Cardiac muscle cell (in vitro differentiated cells and primary cell): ENCODE measurements around the gene MGAT3. TPM values are rescaled to one million over a fixed set of nuclear protein-coding genes. Genes with fewer than 3 reads are reported as not detected.

Experiments
- DNase-seq, 2 donors: peaks; one replicate each; pipeline versions ENCODE4 v3.0.0 to v3.0.0-alpha.2; 2010 to 2017; ENCODE audit warnings: low read depth in 1 of 2, low spot score in 1 of 2
- H3K27ac ChIP-seq: fragments of 200-600 bp; sonication (generic); 2 replicates; pipeline ENCODE4 v1.5.1; 2016
- H3K27me3 ChIP-seq: fragments of 200-600 bp; sonication (generic); 2 replicates; pipeline ENCODE4 v1.6.0; 2016; ENCODE audit warnings: control low read depth
- H3K36me3 ChIP-seq: fragments of 200-600 bp; sonication (generic); 2 replicates; pipeline ENCODE4 v1.5.1; 2016; ENCODE audit warnings: control low read depth
- H3K4me1 ChIP-seq: fragments of 200-600 bp; sonication (generic); 2 replicates; pipeline ENCODE4 v1.8.1; 2017; ENCODE audit warnings: low read depth, mild to moderate bottlenecking, mixed run types
- H3K4me3 ChIP-seq: fragments of 200-600 bp; sonication (generic); 2 replicates; pipeline ENCODE4 v1.5.1; 2016; ENCODE audit warnings: mild to moderate bottlenecking
- H3K9me3 ChIP-seq: fragments of 200-600 bp; sonication (generic); 2 replicates; pipeline ENCODE4 v1.5.1; 2017; ENCODE audit warnings: low read depth, mild to moderate bottlenecking, control low read depth
- CTCF ChIP-seq: IDR thresholded peaks from 2 replicates; pipeline ENCODE4 v1.5.1; 2012; ENCODE audit warnings: low read depth, mild to moderate bottlenecking, low read length
- polyA plus RNA-seq: library from polyadenylated mRNA; unstranded; fragments of >200 nt; fragmentation: Nextera tagmentation; extraction: Ambion mirVana; gene quantifications from 2 replicates; pipeline ENCODE4 v1.2.1, GENCODE V29; 2016
- total RNA-seq: library from RNA; depleted of rRNA; stranded (reverse); fragments of >200 nt; gene quantifications from 2 replicates; pipeline ENCODE4 v1.2.3, GENCODE V29; 2016

Gene MGAT3
- total and polyA plus RNA-seq, 2 experiments from 2014 or later = 9.9 to 38.0 TPM

GRCh38 chr22:39419096-39419495 lies 37.7 kb upstream of the MGAT3 start:
- Histone ChIP-seq H3K27me3 (no peaks in the 10 kb centered on the region), H3K27ac (no peak overlapping the region), H3K4me3 (no peak overlapping the region), H3K9me3 (no peaks in the 10 kb centered on the region), H3K4me1 (no peaks in the 10 kb centered on the region), H3K36me3 (peaks cover 34% of the 10 kb centered on the region)
- DNase-seq = no peak
- no peak for TF ChIP-seq CTCF

DNA sequence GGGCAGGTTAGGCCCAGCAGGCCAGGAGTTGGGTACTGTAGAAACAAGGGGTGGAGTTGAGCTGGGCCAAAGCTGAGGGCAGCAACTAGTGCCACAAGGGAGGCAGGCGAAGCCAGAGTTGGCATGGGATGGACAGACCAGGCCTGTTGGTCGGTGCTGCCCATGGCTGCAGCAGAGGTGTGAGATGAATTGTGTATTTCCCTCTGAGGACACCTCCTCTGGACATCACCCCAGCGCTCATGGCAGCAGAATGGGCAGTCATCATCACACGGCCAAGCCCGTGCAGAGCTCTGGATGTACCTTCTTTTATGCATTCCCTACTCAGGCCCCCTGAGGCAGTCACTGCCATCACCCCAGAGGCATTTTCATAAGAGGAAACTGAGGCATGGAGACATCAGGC lies 36.9 kb upstream of the MGAT3 start:
- Histone ChIP-seq H3K9me3 (no peaks in the 10 kb centered on the region), H3K4me3 (no peak overlapping the region), H3K27ac (no peak overlapping the region), H3K36me3 (peaks cover 35% of the 10 kb centered on the region), H3K4me1 (no peaks in the 10 kb centered on the region), H3K27me3 (no peaks in the 10 kb centered on the region)
- no peak for DNase-seq
- no peak for TF ChIP-seq CTCF

- Histone ChIP-seq H3K27me3 (no peaks in the 10 kb centered on the region), H3K36me3 (peaks cover 34% of the 10 kb centered on the region), H3K27ac (no peak overlapping the region), H3K4me3 (no peak overlapping the region), H3K4me1 (no peaks in the 10 kb centered on the region), H3K9me3 (no peaks in the 10 kb centered on the region)
- no peak for DNase-seq
- TF ChIP-seq CTCF = no peak
These were observed 35.1 kb upstream of the MGAT3 start for GRCh38 chr22:39421691-39422090.

GRCh38 chr22:39422101-39422500 lies 34.7 kb upstream of the MGAT3 start:
- no peaks in the 10 kb centered on the region for H3K9me3 ChIP-seq
- H3K27me3 ChIP-seq = no peaks in the 10 kb centered on the region
- no peak for DNase-seq
- no peak overlapping the region for H3K27ac ChIP-seq
- TF ChIP-seq CTCF = no peak
- no peak overlapping the region for H3K4me3 ChIP-seq
- H3K36me3 ChIP-seq = peaks cover 34% of the 10 kb centered on the region
- no peaks in the 10 kb centered on the region for H3K4me1 ChIP-seq

- no peak overlapping the region for H3K27ac ChIP-seq
- H3K9me3 ChIP-seq = no peaks in the 10 kb centered on the region
- DNase-seq = no peak
- H3K4me3 ChIP-seq = no peak overlapping the region
- TF ChIP-seq CTCF = no peak
- peaks cover 37% of the 10 kb centered on the region for H3K36me3 ChIP-seq
- H3K4me1 ChIP-seq = no peaks in the 10 kb centered on the region
- no peaks in the 10 kb centered on the region for H3K27me3 ChIP-seq
These were observed 34.1 kb upstream of the MGAT3 start for GRCh38 chr22:39422721-39423120.

DNA sequence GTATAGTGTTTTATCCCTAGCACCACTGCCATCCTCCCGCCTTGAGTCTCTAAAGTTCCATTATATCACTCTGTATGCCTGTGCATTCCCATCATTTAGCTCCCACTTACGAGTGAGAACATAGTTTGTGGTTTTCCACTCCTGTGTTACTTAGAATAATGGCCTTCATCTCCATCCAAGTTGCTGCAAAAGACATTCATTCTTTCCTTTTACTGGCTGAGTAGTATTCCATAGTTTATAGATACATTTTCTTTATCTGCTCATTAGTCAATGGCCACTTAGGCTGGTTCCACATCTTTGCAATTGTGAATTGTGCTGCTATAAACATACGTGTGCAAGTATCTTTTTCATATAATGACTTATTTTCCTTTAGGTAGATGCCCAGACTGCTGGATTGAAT lies 32.8 kb upstream of the MGAT3 start:
- no peak for TF ChIP-seq CTCF
- no peak overlapping the region for H3K4me3 ChIP-seq
- no peaks in the 10 kb centered on the region for H3K9me3 ChIP-seq
- H3K27me3 ChIP-seq = no peaks in the 10 kb centered on the region
- DNase-seq = no peak
- no peak overlapping the region for H3K27ac ChIP-seq
- H3K4me1 ChIP-seq = no peaks in the 10 kb centered on the region
- H3K36me3 ChIP-seq = peaks cover 30% of the 10 kb centered on the region
